ENCODE results near the gene C2orf15. TPM values are rescaled to one million over a fixed set of nuclear protein-coding genes. Genes with fewer than 3 reads are reported as not detected.

The C2orf15 gene
- total RNA-seq, 1 donor from 2014 or later = 0.69 TPM

- H3K4me3 Mint-ChIP-seq = peak overlapping the region; percentile 97
- ChIA-PET CTCF (interaction anchor here (0.9 to 1.9 kb wide), 5 partner anchors 15 to 491 kb away, joined by 3 to 5 read pairs (median 4); partner anchors contain the start of genes EIF5B, LIPT1 and TSGA10), POLR2A (interaction anchor here (0.7 to 4.9 kb wide), 10 partner anchors 15 to 1255 kb away, joined by 3 to 143 read pairs (median 4); partner anchors contain the start of genes EIF5B, LIPT1, MGAT4A and MITD1)
- peak overlapping the region; percentile 96 for H3K27ac Mint-ChIP-seq
- no peak for ATAC-seq (ENCODE audit: low read depth)
- peaks cover 26% of the 10 kb centered on the region for H3K4me1 Mint-ChIP-seq
- H3K36me3 Mint-ChIP-seq (ENCODE audit: low read depth) = peaks cover 9% of the 10 kb centered on the region
- no peak for DNase-seq
- H3K27me3 Mint-ChIP-seq = no peaks in the 10 kb centered on the region
- intact Hi-C loops (cut with micrococcal nuclease) = loop anchor here (5.0 kb wide), 2 partner anchors 1053 to 1478 kb away; partner anchors contain the start of genes ACTR1B and VWA3B
- H3K9me3 Mint-ChIP-seq = no peaks in the 10 kb centered on the region
- TF ChIP-seq CTCF (IDR thresholded peaks at IDR 0.05) = no peak
These were observed 1.2 kb upstream of the C2orf15 start for GRCh38 chr2:99140056-99140859.

GRCh38 chr2:99140860-99141109 is 722 bp upstream of the C2orf15 start:
- Mint-ChIP-seq H3K9me3 (no peaks in the 10 kb centered on the region), H3K4me3 (peak overlapping the region; percentile 97), H3K27me3 (no peaks in the 10 kb centered on the region), H3K27ac (peak overlapping the region; percentile 96), H3K4me1 (peaks cover 26% of the 10 kb centered on the region), H3K36me3 (ENCODE audit: low read depth) (peaks cover 9% of the 10 kb centered on the region)
- ATAC-seq (ENCODE audit: low read depth) (peak; percentile 19), DNase-seq (no peak)
- CTCF ChIA-PET = interaction anchor here (0.6 to 1.9 kb wide), 7 partner anchors 14 to 491 kb away, joined by 3 to 5 read pairs (median 3); partner anchors contain the start of genes EIF5B, LIPT1 and TSGA10
- no peak for TF ChIP-seq CTCF (IDR thresholded peaks at IDR 0.05)
- POLR2A ChIA-PET = interaction anchor here (0.7 to 4.9 kb wide), 10 partner anchors 14 to 1254 kb away, joined by 3 to 143 read pairs (median 4); partner anchors contain the start of genes EIF5B, LIPT1, MGAT4A and MITD1
- intact Hi-C loops (cut with micrococcal nuclease) = loop anchor here (1.0 to 5.0 kb wide), 6 partner anchors 14 to 1478 kb away; partner anchors contain the start of genes ACTR1B, LIPT1, MITD1 and MRPL30

GRCh38 chr2:99150706-99151105 is 9.2 kb downstream of the C2orf15 start:
- H3K4me3 Mint-ChIP-seq = no peak overlapping the region
- POLR2A ChIA-PET = interaction anchor here (9.2 kb wide), 1 partner anchor 9 kb away, joined by 143 read pairs; the partner anchor contains the start of gene C2orf15
- intact Hi-C loops (cut with micrococcal nuclease) = loop anchor here (10.0 kb wide), 1 partner anchor 1414 kb away; the partner anchor contains the start of gene PDCL3

GRCh38 chr2:99152199-99152895 is 10.8 kb downstream of the C2orf15 start:
- no peak for TF ChIP-seq CTCF (IDR thresholded peaks at IDR 0.05)

More at GRCh38 chr2:99150706-99151105, 9.2 kb downstream of the C2orf15 start:
- Mint-ChIP-seq H3K27ac (no peak overlapping the region), H3K4me1 (peaks cover 20% of the 10 kb centered on the region), H3K36me3 (ENCODE audit: low read depth) (peaks cover 9% of the 10 kb centered on the region), H3K9me3 (no peaks in the 10 kb centered on the region), H3K27me3 (no peaks in the 10 kb centered on the region)
- no peak for TF ChIP-seq CTCF (IDR thresholded peaks at IDR 0.05)
- ATAC-seq (ENCODE audit: low read depth) (no peak), DNase-seq (no peak)
- CTCF ChIA-PET = no interaction called here

More at GRCh38 chr2:99152199-99152895, 10.8 kb downstream of the C2orf15 start:
- Mint-ChIP-seq H3K9me3 (no peaks in the 10 kb centered on the region), H3K27ac (no peak overlapping the region), H3K4me3 (no peak overlapping the region), H3K27me3 (no peaks in the 10 kb centered on the region), H3K36me3 (ENCODE audit: low read depth) (peaks cover 17% of the 10 kb centered on the region), H3K4me1 (peaks cover 37% of the 10 kb centered on the region)
- ChIA-PET POLR2A (interaction anchor here (9.2 kb wide), 1 partner anchor 10 kb away, joined by 143 read pairs; the partner anchor contains the start of gene C2orf15), CTCF (interaction anchor here (1.0 kb wide), 1 partner anchor 86 kb away, joined by 3 read pairs; no protein-coding TSS in a partner anchor)
- ATAC-seq (ENCODE audit: low read depth) (no peak), DNase-seq (no peak)
- intact Hi-C loops (cut with micrococcal nuclease) = loop anchor here (10.0 kb wide), 1 partner anchor 1412 kb away; the partner anchor contains the start of gene PDCL3
